Inflammatory macrophage (primary cell): ENCODE measurements around the gene CTDSP2.
"Not testable (repeated sequence)": the region's sequence is repeated elsewhere in the genome, so short reads cannot be mapped to it uniquely, and the experiment has no call there.

Experiments used
- DNase-seq, 2 donors: peaks; one replicate each; pipeline ENCODE4 v3.0.0-alpha.2; 2020 to 2022

CTDSP2 gene

GRCh38 chr12:57777911-57778310 is 68.6 kb downstream of the CTDSP2 start:
- peak in 1 of 2 donors; percentile 31 for DNase-seq

GRCh38 chr12:57777367-57777766 is 69.2 kb downstream of the CTDSP2 start:
- no peak for DNase-seq

DNA sequence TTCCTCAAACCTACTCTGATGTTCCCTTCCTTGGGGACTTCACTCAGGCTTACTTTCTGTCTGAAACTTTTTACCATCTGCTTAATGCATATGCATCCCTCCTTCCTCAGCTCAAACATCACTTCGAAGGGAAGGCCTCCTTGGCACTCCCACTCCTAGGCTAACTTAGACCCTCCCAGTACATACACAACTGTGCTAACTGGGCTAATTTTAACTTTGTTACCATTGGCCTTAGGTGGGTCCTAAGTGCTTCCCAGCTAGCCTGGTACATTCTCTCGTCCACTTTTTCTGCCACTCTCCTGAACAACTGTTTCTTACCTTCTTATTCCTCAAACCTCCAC is 70.3 kb downstream of the CTDSP2 start:
- no peak for DNase-seq

- peak; percentile 91 for DNase-seq
Measured at GRCh38 chr12:57775563-57776246, 70.8 kb downstream of the CTDSP2 start.

GRCh38 chr12:57775044-57775443 is 71.5 kb downstream of the CTDSP2 start:
- no peak for DNase-seq

DNA sequence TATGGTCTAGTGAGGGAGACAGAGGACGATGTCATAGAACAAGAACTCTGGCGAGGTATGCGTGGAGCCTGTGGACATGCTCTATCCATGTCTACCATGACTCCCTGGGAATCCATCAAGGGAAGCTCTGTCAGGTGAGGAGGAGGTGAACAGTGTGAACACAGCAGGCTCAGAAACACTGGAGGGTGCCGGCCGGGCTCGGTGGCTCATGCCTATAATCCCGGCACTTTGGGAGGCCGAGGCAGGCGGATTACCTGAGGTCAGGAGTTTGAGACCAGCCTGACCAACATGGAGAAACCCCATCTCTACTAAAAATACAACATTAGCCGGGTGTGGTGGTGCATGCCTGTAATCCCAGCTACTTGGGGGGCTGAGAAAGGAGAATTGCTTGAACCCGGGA is 71.9 kb downstream of the CTDSP2 start:
- DNase-seq, result not testable (repeated sequence)

DNA sequence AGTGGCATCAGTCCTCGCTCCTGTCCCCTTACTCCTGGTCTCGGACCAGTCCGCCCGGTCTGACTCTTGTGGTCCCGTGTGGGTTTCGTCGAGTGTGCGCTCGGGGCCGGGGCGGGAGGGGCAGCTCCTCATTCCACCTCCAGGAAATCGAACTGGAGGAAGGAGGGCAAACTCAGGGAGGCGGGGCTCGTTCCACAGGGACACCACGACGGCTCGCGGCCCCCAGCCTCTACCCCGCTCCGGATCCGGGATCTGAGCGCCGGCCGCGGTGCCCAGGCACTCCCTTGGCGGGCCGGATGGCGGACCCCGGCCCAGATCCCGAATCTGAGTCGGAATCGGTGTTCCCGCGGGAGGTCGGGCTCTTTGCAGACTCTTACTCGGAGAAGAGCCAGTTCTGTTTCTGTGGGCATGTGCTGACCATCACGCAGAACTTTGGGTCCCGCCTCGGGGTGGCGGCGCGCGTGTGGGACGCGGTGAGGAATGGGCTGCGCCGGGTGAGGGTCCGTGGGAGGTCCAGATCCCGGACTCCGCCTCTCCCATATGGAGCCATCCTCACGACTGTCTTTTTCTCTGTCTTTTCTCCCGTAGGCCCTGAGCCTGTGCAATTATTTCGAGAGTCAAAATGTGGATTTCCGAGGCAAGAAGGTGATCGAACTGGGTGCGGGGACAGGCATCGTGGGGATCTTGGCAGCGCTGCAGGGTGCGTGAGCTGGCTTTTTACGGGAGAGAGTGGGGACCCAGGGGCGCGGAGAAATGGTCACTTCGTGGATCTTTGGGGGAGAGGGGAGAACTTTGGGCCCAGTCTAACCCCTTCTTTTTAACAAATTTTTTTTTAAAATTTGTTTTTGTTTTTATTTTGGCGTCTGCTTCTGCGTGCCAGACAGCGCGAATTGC is 73.9 kb downstream of the CTDSP2 start, which contains the start of gene EEF1AKMT3:
TSS of gene EEF1AKMT3 (plus strand) at position 186 of the 894 bp plus-strand sequence. CDS start at position 297, 111 bp downstream.
- DNase-seq, result peak; percentile 49 to 69

GRCh38 chr12:57771873-57772428 is 74.6 kb downstream of the CTDSP2 start, which contains the start of gene METTL1:
Gene METTL1, minus strand, starts transcription at chr12:57772105. Its CDS starts 22 bp downstream, at chr12:57772083.
- DNase-seq, result peak; percentile 98

DNA sequence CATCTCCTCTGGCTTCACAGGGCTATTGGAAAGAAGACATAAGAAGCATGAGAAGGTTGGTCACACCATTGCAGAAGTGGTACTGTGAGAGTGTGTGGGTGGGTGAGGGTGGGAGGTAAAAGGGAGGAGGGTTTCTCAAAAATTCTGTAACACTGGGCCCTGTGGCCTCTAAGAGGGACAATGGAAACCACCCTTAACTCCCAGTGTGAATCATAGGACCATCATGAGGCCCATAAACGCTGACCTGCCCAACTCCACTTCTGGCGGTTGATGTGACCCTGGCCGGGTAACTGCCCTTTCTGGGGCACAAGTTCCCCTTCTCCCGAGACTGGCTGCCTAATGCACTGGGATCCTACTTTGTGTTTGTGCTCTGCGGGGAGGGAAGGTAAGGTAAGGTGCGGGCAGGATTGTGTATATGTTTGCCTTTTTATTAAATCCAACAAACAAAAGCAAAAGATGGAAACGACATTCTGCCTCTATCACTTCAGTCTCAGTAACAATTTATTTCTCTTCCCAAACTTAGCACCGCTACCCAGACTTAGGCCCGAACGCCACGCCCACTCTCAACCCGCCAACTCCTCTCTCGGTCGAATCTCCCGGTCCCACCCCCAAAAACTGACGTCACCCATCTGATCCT is 75.2 kb downstream of the CTDSP2 start:
- peak; percentile 88 to 95 for DNase-seq

GRCh38 chr12:57770734-57771133 is 75.8 kb downstream of the CTDSP2 start:
- DNase-seq, result peak in 1 of 2 donors; percentile 39
